Measurements from ENCODE around the gene GALNT11.
A peak's percentile ranks its signal among the peaks of the same experiment; 100 is the strongest.

GALNT11 gene

GRCh38 chr7:152120776-152121175 is 95.3 kb downstream of the GALNT11 start:
- no peak for DNase-seq

- no peak for DNase-seq
These were observed 96.0 kb downstream of the GALNT11 start for GRCh38 chr7:152121432-152121831.

GRCh38 chr7:152122540-152122939 is 97.1 kb downstream of the GALNT11 start:
- no peak for DNase-seq

- no peak for DNase-seq
These were observed 101.3 kb downstream of the GALNT11 start for GRCh38 chr7:152126741-152127140.

GRCh38 chr7:152127229-152127628 is 101.8 kb downstream of the GALNT11 start:
- DNase-seq = no peak

GRCh38 chr7:152128252-152128651 is 102.8 kb downstream of the GALNT11 start:
- no peak for DNase-seq

- DNase-seq = no peak
These were observed 103.4 kb downstream of the GALNT11 start for GRCh38 chr7:152128741-152129461.

- DNase-seq = no peak
These were observed 104.2 kb downstream of the GALNT11 start for GRCh38 chr7:152129682-152130081.

GRCh38 chr7:152130658-152131590 is 105.5 kb downstream of the GALNT11 start:
- DNase-seq = no peak

- no peak for DNase-seq
These were observed 106.6 kb downstream of the GALNT11 start for GRCh38 chr7:152131981-152132494.

GRCh38 chr7:152132812-152133211 is 107.3 kb downstream of the GALNT11 start:
- no peak for DNase-seq

GRCh38 chr7:152133804-152134203 is 108.3 kb downstream of the GALNT11 start:
- no peak for DNase-seq

GRCh38 chr7:152136686-152137085 is 111.2 kb downstream of the GALNT11 start:
- no peak for DNase-seq

- no peak for DNase-seq
These were observed 112.1 kb downstream of the GALNT11 start for GRCh38 chr7:152137476-152138025.

- DNase-seq = no peak
These were observed 114.6 kb downstream of the GALNT11 start for GRCh38 chr7:152140067-152140466.

GRCh38 chr7:152140560-152140959 is 115.1 kb downstream of the GALNT11 start:
- no peak for DNase-seq

- no peak for DNase-seq
These were observed 117.6 kb downstream of the GALNT11 start for GRCh38 chr7:152142976-152143595.

GRCh38 chr7:152144557-152145245 is 119.2 kb downstream of the GALNT11 start:
- DNase-seq = no peak

- DNase-seq = peak; percentile 13 to 33
These were observed 120.5 kb downstream of the GALNT11 start for GRCh38 chr7:152145853-152146466.

GRCh38 chr7:152148706-152149105 is 123.2 kb downstream of the GALNT11 start:
- DNase-seq = no peak

GRCh38 chr7:152149363-152149762 is 123.9 kb downstream of the GALNT11 start:
- no peak for DNase-seq

GRCh38 chr7:152152267-152152666 is 126.8 kb downstream of the GALNT11 start:
- no peak for DNase-seq
